CD14-positive monocyte (primary cell): ENCODE results near the gene JMJD7. TPM values are rescaled to one million over a fixed set of nuclear protein-coding genes. Genes with fewer than 3 reads are reported as not detected.

ENCODE experiments used
- DNase-seq, 3 donors: peaks; one replicate each; pipeline ENCODE4 v3.0.0-alpha.2; 2011 to 2022
- H2AFZ ChIP-seq: 2 replicates; pipeline ENCODE4 v1.6.0; 2012; ENCODE audit warnings: mild to moderate bottlenecking, low read depth, low read length, inconsistent platforms; ENCODE audit not compliant: insufficient read depth, poor library complexity, severe bottlenecking
- H3K27ac ChIP-seq, 2 donors: 1 replicate in 1 of 2; 2 replicates in 1 of 2; pipeline ENCODE4 v1.5.1; 2012 to 2013; ENCODE audit warnings: low read length in 2 of 2, control low read depth in 1 of 2, inconsistent platforms in 1 of 2, low read depth in 1 of 2, mild to moderate bottlenecking in 1 of 2
- H3K27me3 ChIP-seq, 2 donors: one replicate each; pipeline versions ENCODE4 v1.6.0 to v1.6.1; 2011 to 2013; ENCODE audit warnings: low read length in 2 of 2; ENCODE audit not compliant: control insufficient read depth in 2 of 2, insufficient read depth in 2 of 2
- H3K36me3 ChIP-seq, 2 donors: replicated peaks in 1 of 2; 1 replicate in 1 of 2; 2 replicates in 1 of 2; pipeline versions ENCODE4 v1.5.1 to v1.6.1; 2012 to 2013; ENCODE audit warnings: low read length in 2 of 2, control low read depth in 1 of 2, inconsistent platforms in 1 of 2, mild to moderate bottlenecking in 1 of 2; ENCODE audit not compliant: insufficient read depth in 2 of 2, control insufficient read depth in 1 of 2
- H3K4me1 ChIP-seq, 2 donors: 1 replicate in 1 of 2; 2 replicates in 1 of 2; pipeline versions ENCODE4 v1.5.1 to v1.6.1; 2012 to 2013; ENCODE audit warnings: low read length in 2 of 2, control low read depth in 1 of 2, inconsistent platforms in 1 of 2, mild to moderate bottlenecking in 1 of 2, moderate library complexity in 1 of 2; ENCODE audit not compliant: insufficient read depth in 2 of 2, control insufficient read depth in 1 of 2
- H3K4me2 ChIP-seq: replicated peaks from 2 replicates; pipeline ENCODE3; 2012; ENCODE audit warnings: low read length, moderate library complexity, mild to moderate bottlenecking; ENCODE audit not compliant: poor library complexity, severe bottlenecking; ENCODE audit errors: extremely low read depth
- H3K4me3 ChIP-seq, 3 experiments: fragments of 200-600 bp in 1 of 3; sonication (generic) in 1 of 3; replicated peaks in 1 of 3; 1 replicate in 2 of 3; 2 replicates in 1 of 3; pipeline ENCODE4 v1.5.1; 2011 to 2013; ENCODE audit warnings: low read length in 3 of 3, mild to moderate bottlenecking in 3 of 3, control low read depth in 2 of 3, low read depth in 2 of 3, inconsistent platforms in 1 of 3, moderate library complexity in 1 of 3
- H3K79me2 ChIP-seq: 2 replicates; pipeline ENCODE4 v1.6.0; 2012; ENCODE audit warnings: mild to moderate bottlenecking, control low read depth, inconsistent platforms, low read length, moderate library complexity; ENCODE audit not compliant: insufficient read depth
- H3K9ac ChIP-seq: 2 replicates; pipeline ENCODE4 v1.6.0; 2017; ENCODE audit warnings: low read length, mild to moderate bottlenecking; ENCODE audit not compliant: insufficient read depth, poor library complexity, severe bottlenecking
- H3K9me3 ChIP-seq, 2 donors: replicated peaks in 1 of 2; 1 replicate in 1 of 2; 2 replicates in 1 of 2; pipeline versions ENCODE4 v1.5.1 to v1.6.1; 2012 to 2013; ENCODE audit warnings: low read length in 2 of 2, control low read depth in 1 of 2; ENCODE audit not compliant: control insufficient read depth in 1 of 2, insufficient read depth in 1 of 2
- H4K20me1 ChIP-seq: 2 replicates; pipeline ENCODE4 v1.6.0; 2012; ENCODE audit warnings: mild to moderate bottlenecking, low read length, control low read depth, moderate library complexity; ENCODE audit not compliant: insufficient read depth
- H3K27ac Mint-ChIP-seq, 7 donors: one replicate each; pipeline ENCODE4 v1.8.0; 2020; ENCODE audit warnings: mild to moderate bottlenecking in 7 of 7, mixed read lengths in 7 of 7, moderate library complexity in 6 of 7, inconsistent platforms in 2 of 7
- H3K27me3 Mint-ChIP-seq, 3 donors: one replicate each; pipeline ENCODE4 v1.8.0; 2021 to 2022; ENCODE audit warnings: low read depth in 3 of 3, mild to moderate bottlenecking in 3 of 3, mixed read lengths in 3 of 3, moderate library complexity in 3 of 3, inconsistent platforms in 1 of 3
- H3K36me3 Mint-ChIP-seq, 2 donors: one replicate each; pipeline ENCODE4 v1.8.0; 2020; ENCODE audit warnings: mixed read lengths in 2 of 2, inconsistent platforms in 1 of 2, mild to moderate bottlenecking in 1 of 2
- H3K4me1 Mint-ChIP-seq: one replicate; pipeline ENCODE4 v1.8.0; 2020; ENCODE audit warnings: mild to moderate bottlenecking, mixed read lengths
- H3K4me3 Mint-ChIP-seq, 2 donors: one replicate each; pipeline ENCODE4 v1.8.0; 2020; ENCODE audit warnings: mild to moderate bottlenecking in 2 of 2, mixed read lengths in 2 of 2, moderate library complexity in 1 of 2
- H3K9me3 Mint-ChIP-seq, 7 donors: one replicate each; pipeline ENCODE4 v1.8.0; 2020 to 2022; ENCODE audit warnings: mixed read lengths in 7 of 7, mild to moderate bottlenecking in 6 of 7, moderate library complexity in 6 of 7, inconsistent platforms in 2 of 7
- WGBS: methylation state at CpG from one replicate; pipeline ENCODE4 v1.1.5; 2013; ENCODE audit warnings: missing lambda C conversion rate; ENCODE audit not compliant: insufficient coverage; 5-methylcytosine and 5-hydroxymethylcytosine counted together
- intact Hi-C, 2 donors: fragments of 100-400 bp; cut with micrococcal nuclease; formaldehyde crosslinking; loops; one replicate each; pipeline versions ENCODE4 v1.15.0 to v1.15.1; 2023
- polyA plus RNA-seq, 3 donors: library from polyadenylated mRNA; depleted of rRNA in 1 of 3; unstranded in 2 of 3; stranded (reverse) in 1 of 3; fragments of 300-500 nt in 2 of 3; fragments of >200 nt in 1 of 3; fragmentation: Illumina TruSeq in 2 of 3; gene quantifications; 1 replicate in 2 of 3; 2 replicates in 1 of 3; pipeline ENCODE4 v1.2.3, GENCODE V29; 2012 to 2021
- TF ChIP-seq, protein P1 (sequence below): fragments of 200-600 bp; IDR thresholded peaks from one replicate; pipeline ENCODE4 v1.8.0; 2022; ENCODE audit warnings: antibody characterized with exemption, mild to moderate bottlenecking

Gene JMJD7
- polyA plus RNA-seq, 3 donors: 11.3 to 18.8 (median 15.2) TPM

GRCh38 chr15:41799488-41799805 lies 28.4 kb upstream of the JMJD7 start:
- no peaks in the 10 kb centered on the region for H3K79me2 ChIP-seq
- H3K9ac ChIP-seq: no peak overlapping the region
- peaks cover 19 to 26% of the 10 kb centered on the region in 2 donors for H3K36me3 Mint-ChIP-seq
- H3K4me1 Mint-ChIP-seq: peaks cover 3% of the 10 kb centered on the region
- peaks cover 0 to 1% (median 0%) of the 10 kb centered on the region in 7 donors for H3K9me3 Mint-ChIP-seq
- no peak overlapping the region for H3K4me3 Mint-ChIP-seq
- WGBS: 92% methylated on average over 5 of the region's 5 CpGs
- H3K9me3 ChIP-seq: no peaks in the 10 kb centered on the region
- no peaks in the 10 kb centered on the region for H3K4me1 ChIP-seq
- no peaks in the 10 kb centered on the region for H3K27me3 ChIP-seq
- no peaks in the 10 kb centered on the region for H4K20me1 ChIP-seq
- TF ChIP-seq, protein P1, sequence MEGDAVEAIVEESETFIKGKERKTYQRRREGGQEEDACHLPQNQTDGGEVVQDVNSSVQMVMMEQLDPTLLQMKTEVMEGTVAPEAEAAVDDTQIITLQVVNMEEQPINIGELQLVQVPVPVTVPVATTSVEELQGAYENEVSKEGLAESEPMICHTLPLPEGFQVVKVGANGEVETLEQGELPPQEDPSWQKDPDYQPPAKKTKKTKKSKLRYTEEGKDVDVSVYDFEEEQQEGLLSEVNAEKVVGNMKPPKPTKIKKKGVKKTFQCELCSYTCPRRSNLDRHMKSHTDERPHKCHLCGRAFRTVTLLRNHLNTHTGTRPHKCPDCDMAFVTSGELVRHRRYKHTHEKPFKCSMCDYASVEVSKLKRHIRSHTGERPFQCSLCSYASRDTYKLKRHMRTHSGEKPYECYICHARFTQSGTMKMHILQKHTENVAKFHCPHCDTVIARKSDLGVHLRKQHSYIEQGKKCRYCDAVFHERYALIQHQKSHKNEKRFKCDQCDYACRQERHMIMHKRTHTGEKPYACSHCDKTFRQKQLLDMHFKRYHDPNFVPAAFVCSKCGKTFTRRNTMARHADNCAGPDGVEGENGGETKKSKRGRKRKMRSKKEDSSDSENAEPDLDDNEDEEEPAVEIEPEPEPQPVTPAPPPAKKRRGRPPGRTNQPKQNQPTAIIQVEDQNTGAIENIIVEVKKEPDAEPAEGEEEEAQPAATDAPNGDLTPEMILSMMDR: no peak
- no peak overlapping the region for H2AFZ ChIP-seq
- intact Hi-C loops: no loop called here
- H3K27me3 Mint-ChIP-seq: peaks cover 0 to 2% (median 0%) of the 10 kb centered on the region in 3 donors
- H3K4me2 ChIP-seq: no peak overlapping the region
- no peak overlapping the region for H3K4me3 ChIP-seq
- H3K27ac ChIP-seq: no peak overlapping the region
- peak overlapping the region in 2 of 7 donors; percentile 37 to 61 for H3K27ac Mint-ChIP-seq
- peaks cover 5 to 26% of the 10 kb centered on the region in 2 donors for H3K36me3 ChIP-seq
- no peak for DNase-seq

DNA sequence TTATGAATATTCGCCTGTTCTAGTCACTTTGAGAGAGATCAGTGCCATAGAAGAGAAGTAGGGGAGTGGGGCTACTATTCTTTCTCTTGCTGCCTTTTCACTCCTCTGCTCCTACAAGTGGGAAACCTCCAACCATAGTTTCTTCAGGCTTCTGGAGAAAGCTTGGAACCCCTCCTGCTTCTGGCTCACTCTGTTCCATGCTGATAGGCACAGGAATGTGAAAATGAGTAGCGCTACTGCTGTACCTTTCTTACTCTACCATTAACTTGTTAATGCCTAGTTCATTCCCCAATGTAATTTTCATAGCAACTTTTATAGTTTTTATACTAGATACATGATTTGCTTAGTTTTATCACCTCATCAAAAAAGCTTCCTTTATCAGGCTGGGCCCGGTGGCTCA lies 26.7 kb upstream of the JMJD7 start:
- H3K4me3 ChIP-seq: no peak overlapping the region
- H3K9me3 Mint-ChIP-seq: peaks cover 0 to 1% (median 0%) of the 10 kb centered on the region in 7 donors
- H3K9me3 ChIP-seq: no peaks in the 10 kb centered on the region
- TF ChIP-seq, protein P1: no peak
- no CpG with 5 or more reads among the region's 3 CpGs for WGBS
- H3K36me3 Mint-ChIP-seq: peaks cover 24 to 30% of the 10 kb centered on the region in 2 donors
- peaks cover 5 to 33% of the 10 kb centered on the region in 2 donors for H3K36me3 ChIP-seq
- H3K4me2 ChIP-seq: no peak overlapping the region
- no peaks in the 10 kb centered on the region for H3K4me1 ChIP-seq
- H3K4me3 Mint-ChIP-seq: no peak overlapping the region
- H3K9ac ChIP-seq: no peak overlapping the region
- H3K27me3 Mint-ChIP-seq: peaks cover 0 to 2% (median 0%) of the 10 kb centered on the region in 3 donors
- H3K27me3 ChIP-seq: no peaks in the 10 kb centered on the region
- H3K27ac ChIP-seq: no peak overlapping the region
- no peak overlapping the region for H3K27ac Mint-ChIP-seq
- intact Hi-C loops: no loop called here
- no peak for DNase-seq
- H3K4me1 Mint-ChIP-seq: peaks cover under 1% of the 10 kb centered on the region
- no peaks in the 10 kb centered on the region for H4K20me1 ChIP-seq
- H3K79me2 ChIP-seq: no peaks in the 10 kb centered on the region
- no peak overlapping the region for H2AFZ ChIP-seq
